ENCODE measurements around the gene NOL11. TPM values are rescaled to one million over a fixed set of nuclear protein-coding genes. Genes with fewer than 3 reads are reported as not detected.
"Not testable (repeated sequence)": the region's sequence is repeated elsewhere in the genome, so short reads cannot be mapped to it uniquely, and the experiment has no call there.

Gene NOL11
- total RNA-seq, 1 donor from 2014 or later, result 40.4 TPM

GRCh38 chr17:67716405-67716798 lies 1.3 kb upstream of the NOL11 start:
- Mint-ChIP-seq H3K27me3 (ENCODE audit: unreplicated experiment) (peaks cover 5% of the 10 kb centered on the region), H3K9me3 (ENCODE audit: unreplicated experiment) (no peaks in the 10 kb centered on the region), H3K27ac (ENCODE audit: unreplicated experiment) (no peak overlapping the region), H3K4me1 (ENCODE audit: unreplicated experiment) (peaks cover 9% of the 10 kb centered on the region), H3K4me3 (ENCODE audit: unreplicated experiment) (no peak overlapping the region), H3K36me3 (ENCODE audit: low read depth, unreplicated experiment) (peaks cover 4% of the 10 kb centered on the region)
- no peak for DNase-seq (ENCODE audit: low spot score)
- no peak for TF ChIP-seq CTCF (IDR thresholded peaks at IDR 0.05; ENCODE audit: unreplicated experiment)

GRCh38 chr17:67717192-67717623 lies 528 bp upstream of the NOL11 start:
- no peak for TF ChIP-seq CTCF (IDR thresholded peaks at IDR 0.05; ENCODE audit: unreplicated experiment)
- H3K4me3 Mint-ChIP-seq (ENCODE audit: unreplicated experiment), result peak overlapping the region; percentile 99
- H3K9me3 Mint-ChIP-seq (ENCODE audit: unreplicated experiment), result no peaks in the 10 kb centered on the region
- H3K27me3 Mint-ChIP-seq (ENCODE audit: unreplicated experiment), result peaks cover 5% of the 10 kb centered on the region
- DNase-seq (ENCODE audit: low spot score), result no peak
- H3K36me3 Mint-ChIP-seq (ENCODE audit: low read depth, unreplicated experiment), result peaks cover 12% of the 10 kb centered on the region
- H3K27ac Mint-ChIP-seq (ENCODE audit: unreplicated experiment), result peak overlapping the region; percentile 98
- H3K4me1 Mint-ChIP-seq (ENCODE audit: unreplicated experiment), result peaks cover 9% of the 10 kb centered on the region

GRCh38 chr17:67718325-67718941 lies 697 bp downstream of the NOL11 start:
- Mint-ChIP-seq H3K9me3 (ENCODE audit: unreplicated experiment) (no peaks in the 10 kb centered on the region), H3K4me1 (ENCODE audit: unreplicated experiment) (peaks cover 9% of the 10 kb centered on the region), H3K27ac (ENCODE audit: unreplicated experiment) (peak overlapping the region; percentile 98), H3K27me3 (ENCODE audit: unreplicated experiment) (peaks cover 5% of the 10 kb centered on the region), H3K4me3 (ENCODE audit: unreplicated experiment) (peak overlapping the region; percentile 99), H3K36me3 (ENCODE audit: low read depth, unreplicated experiment) (peaks cover 15% of the 10 kb centered on the region)
- TF ChIP-seq CTCF (IDR thresholded peaks at IDR 0.05; ENCODE audit: unreplicated experiment), result no peak
- no peak for DNase-seq (ENCODE audit: low spot score)

- no peak for TF ChIP-seq CTCF (IDR thresholded peaks at IDR 0.05; ENCODE audit: unreplicated experiment)
- peaks cover 53% of the 10 kb centered on the region for H3K36me3 Mint-ChIP-seq (ENCODE audit: low read depth, unreplicated experiment)
Measured at GRCh38 chr17:67725373-67725791, 7.6 kb downstream of the NOL11 start.

GRCh38 chr17:67725807-67726206 lies 8.1 kb downstream of the NOL11 start:
- Mint-ChIP-seq H3K9me3 (ENCODE audit: unreplicated experiment) (no peaks in the 10 kb centered on the region), H3K36me3 (ENCODE audit: low read depth, unreplicated experiment) (peaks cover 54% of the 10 kb centered on the region)
- TF ChIP-seq CTCF (IDR thresholded peaks at IDR 0.05; ENCODE audit: unreplicated experiment), result no peak

More at GRCh38 chr17:67725373-67725791, 7.6 kb downstream of the NOL11 start:
- Mint-ChIP-seq H3K4me1 (ENCODE audit: unreplicated experiment) (peaks cover 5% of the 10 kb centered on the region), H3K9me3 (ENCODE audit: unreplicated experiment) (no peaks in the 10 kb centered on the region), H3K27ac (ENCODE audit: unreplicated experiment) (no peak overlapping the region), H3K27me3 (ENCODE audit: unreplicated experiment) (no peaks in the 10 kb centered on the region), H3K4me3 (ENCODE audit: unreplicated experiment) (peak overlapping the region; percentile 42)
- no peak for DNase-seq (ENCODE audit: low spot score)

GRCh38 chr17:67727152-67728039 lies 9.7 kb downstream of the NOL11 start:
- not testable (repeated sequence) for H3K4me1 Mint-ChIP-seq (ENCODE audit: unreplicated experiment); DNase-seq (ENCODE audit: low spot score); H3K9me3 Mint-ChIP-seq (ENCODE audit: unreplicated experiment); H3K27ac Mint-ChIP-seq (ENCODE audit: unreplicated experiment); H3K27me3 Mint-ChIP-seq (ENCODE audit: unreplicated experiment)
- peak overlapping the region; percentile 56 for H3K4me3 Mint-ChIP-seq (ENCODE audit: unreplicated experiment)
- peaks cover 51% of the 10 kb centered on the region for H3K36me3 Mint-ChIP-seq (ENCODE audit: low read depth, unreplicated experiment)

More at GRCh38 chr17:67725807-67726206, 8.1 kb downstream of the NOL11 start:
- DNase-seq (ENCODE audit: low spot score), result no peak
- Mint-ChIP-seq H3K27me3 (ENCODE audit: unreplicated experiment) (no peaks in the 10 kb centered on the region), H3K4me3 (ENCODE audit: unreplicated experiment) (no peak overlapping the region), H3K27ac (ENCODE audit: unreplicated experiment) (no peak overlapping the region), H3K4me1 (ENCODE audit: unreplicated experiment) (peaks cover 5% of the 10 kb centered on the region)
